Tibial nerve (tissue), 4 donors: ENCODE results near the gene ATP8A2.

Source experiments
- CTCF ChIP-seq, 5 experiments: fragments of 200-600 bp in 3 of 5; fragments of 450-650 bp in 2 of 5; sonication (generic) in 3 of 5; IDR thresholded peaks; one replicate each; pipeline ENCODE4 v1.5.1; 2016 to 2019; ENCODE audit warnings: antibody characterized with exemption in 5 of 5, mild to moderate bottlenecking in 3 of 5, moderate library complexity in 2 of 5
- EP300 ChIP-seq, 2 donors: sonication (generic); formaldehyde crosslinking; IDR thresholded peaks; one replicate each; pipeline ENCODE4 v1.6.1; 2017; ENCODE audit warnings: antibody characterized with exemption in 2 of 2, mild to moderate bottlenecking in 1 of 2
- POLR2A ChIP-seq, 2 donors: fragments of 450-650 bp; IDR thresholded peaks; one replicate each; pipeline ENCODE4 v1.6.1; 2017; ENCODE audit warnings: antibody characterized with exemption in 2 of 2, mild to moderate bottlenecking in 2 of 2, moderate library complexity in 2 of 2

- TF ChIP-seq CTCF (IDR thresholded peaks at IDR 0.05) (no peak), POLR2A (IDR thresholded peaks at IDR 0.05) (no peak), EP300 (IDR thresholded peaks at IDR 0.05) (no peak)
These were observed 29.2 kb downstream of the ATP8A2 start for GRCh38 chr13:25400925-25401324.
